ENCODE measurements around the gene TATDN2. TPM values are rescaled to one million over a fixed set of nuclear protein-coding genes. Genes with fewer than 3 reads are reported as not detected.
"Not testable (repeated sequence)": the region's sequence is repeated elsewhere in the genome, so short reads cannot be mapped to it uniquely, and the experiment has no call there.

TATDN2 gene
- total RNA-seq, 1 donor = 14.0 TPM

GRCh38 chr3:10266936-10267335 is 18.7 kb downstream of the TATDN2 start:
- not testable (repeated sequence) for DNase-seq (ENCODE audit: low read depth in 2 of 3, low spot score in 2 of 3)

- no peak for DNase-seq (ENCODE audit: low read depth in 2 of 3, low spot score in 2 of 3)
Observed at GRCh38 chr3:10268116-10268515, 19.9 kb downstream of the TATDN2 start.

- DNase-seq (ENCODE audit: low read depth in 2 of 3, low spot score in 2 of 3) = no peak
Observed at GRCh38 chr3:10268930-10269329, 20.7 kb downstream of the TATDN2 start.

GRCh38 chr3:10269443-10269842 is 21.2 kb downstream of the TATDN2 start:
- no peak for DNase-seq (ENCODE audit: low read depth in 2 of 3, low spot score in 2 of 3)

- DNase-seq (ENCODE audit: low read depth in 2 of 3, low spot score in 2 of 3) = not testable (repeated sequence)
Observed at GRCh38 chr3:10272476-10272875, 24.2 kb downstream of the TATDN2 start.

GRCh38 chr3:10272977-10273376 is 24.7 kb downstream of the TATDN2 start:
- DNase-seq (ENCODE audit: low read depth in 2 of 3, low spot score in 2 of 3) = no peak

- DNase-seq (ENCODE audit: low read depth in 2 of 3, low spot score in 2 of 3) = no peak
Observed at GRCh38 chr3:10273702-10274305, 25.5 kb downstream of the TATDN2 start.

- no peak for DNase-seq (ENCODE audit: low read depth in 2 of 3, low spot score in 2 of 3)
Observed at GRCh38 chr3:10274601-10275000, 26.3 kb downstream of the TATDN2 start.

- no peak for DNase-seq (ENCODE audit: low read depth in 2 of 3, low spot score in 2 of 3)
Observed at GRCh38 chr3:10277115-10277625, 28.9 kb downstream of the TATDN2 start.

- DNase-seq (ENCODE audit: low read depth in 2 of 3, low spot score in 2 of 3) = no peak
Observed at GRCh38 chr3:10278501-10278900, 30.2 kb downstream of the TATDN2 start.

- DNase-seq (ENCODE audit: low read depth in 2 of 3, low spot score in 2 of 3) = no peak
Observed at GRCh38 chr3:10279384-10280176, 31.3 kb downstream of the TATDN2 start.

- DNase-seq (ENCODE audit: low read depth in 2 of 3, low spot score in 2 of 3) = no peak
Observed at GRCh38 chr3:10280177-10280529, 31.9 kb downstream of the TATDN2 start.

GRCh38 chr3:10280571-10280970 is 32.3 kb downstream of the TATDN2 start:
- no peak for DNase-seq (ENCODE audit: low read depth in 2 of 3, low spot score in 2 of 3)

- no peak for DNase-seq (ENCODE audit: low read depth in 2 of 3, low spot score in 2 of 3)
Observed at GRCh38 chr3:10281951-10282350, 33.7 kb downstream of the TATDN2 start.

- DNase-seq (ENCODE audit: low read depth in 2 of 3, low spot score in 2 of 3) = no peak
Observed at GRCh38 chr3:10283638-10284037, 35.4 kb downstream of the TATDN2 start.

- peak in 2 of 3 donors; percentile 77 to 80 for DNase-seq (ENCODE audit: low read depth in 2 of 3, low spot score in 2 of 3)
Observed at GRCh38 chr3:10284496-10284895, 36.2 kb downstream of the TATDN2 start.

GRCh38 chr3:10285272-10286132 is 37.2 kb downstream of the TATDN2 start:
- DNase-seq (ENCODE audit: low read depth in 2 of 3, low spot score in 2 of 3) = no peak

- DNase-seq (ENCODE audit: low read depth in 2 of 3, low spot score in 2 of 3) = no peak
Observed at GRCh38 chr3:10286133-10286524, 37.9 kb downstream of the TATDN2 start.

GRCh38 chr3:10286596-10287295 is 38.5 kb downstream of the TATDN2 start:
- DNase-seq (ENCODE audit: low read depth in 2 of 3, low spot score in 2 of 3) = peak in 2 of 3 donors; percentile 62 to 72

- no peak for DNase-seq (ENCODE audit: low read depth in 2 of 3, low spot score in 2 of 3)
Observed at GRCh38 chr3:10287936-10288574, 39.8 kb downstream of the TATDN2 start.

Data from hematopoietic multipotent progenitor cell (in vitro differentiated cells).